HG03039 (cell line): ENCODE data around the gene MPZL2.

Experiments
- ATAC-seq: cut with Tn5 transposase; IDR thresholded peaks from one replicate; pipeline ENCODE4 v1.9.1; 2021; ENCODE audit warnings: mild to moderate bottlenecking, moderate library complexity; ENCODE audit not compliant: unreplicated experiment

MPZL2 gene

DNA sequence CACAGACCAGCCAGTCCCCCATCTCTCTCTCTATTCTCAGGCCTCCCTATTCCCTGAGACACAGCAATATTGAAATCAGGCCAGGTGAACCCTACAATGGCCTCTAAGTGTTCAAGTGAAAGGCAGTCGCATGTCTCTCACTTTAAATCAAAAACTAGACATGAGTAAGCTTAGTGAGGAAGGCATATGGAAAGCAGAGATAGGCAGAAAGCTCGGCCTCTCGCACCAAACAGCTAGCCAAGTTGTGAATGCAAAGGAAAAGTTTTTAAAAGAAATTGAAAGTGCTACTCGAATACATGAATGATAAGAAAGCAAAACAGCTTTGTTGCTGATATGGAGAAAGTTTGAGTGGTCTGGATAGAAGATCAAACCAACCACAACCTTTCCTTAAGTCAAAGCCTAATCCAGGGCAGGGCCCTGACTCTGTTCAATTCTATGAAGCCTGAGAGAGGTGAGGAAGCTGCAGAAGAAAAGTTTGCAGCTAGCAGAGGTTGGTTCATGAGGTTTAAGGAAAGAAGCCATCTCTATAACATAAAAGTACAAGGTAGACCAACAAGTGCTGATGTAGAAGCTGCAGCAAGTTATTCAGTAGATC is 19.8 kb upstream of the MPZL2 start:
- ATAC-seq = no peak

DNA sequence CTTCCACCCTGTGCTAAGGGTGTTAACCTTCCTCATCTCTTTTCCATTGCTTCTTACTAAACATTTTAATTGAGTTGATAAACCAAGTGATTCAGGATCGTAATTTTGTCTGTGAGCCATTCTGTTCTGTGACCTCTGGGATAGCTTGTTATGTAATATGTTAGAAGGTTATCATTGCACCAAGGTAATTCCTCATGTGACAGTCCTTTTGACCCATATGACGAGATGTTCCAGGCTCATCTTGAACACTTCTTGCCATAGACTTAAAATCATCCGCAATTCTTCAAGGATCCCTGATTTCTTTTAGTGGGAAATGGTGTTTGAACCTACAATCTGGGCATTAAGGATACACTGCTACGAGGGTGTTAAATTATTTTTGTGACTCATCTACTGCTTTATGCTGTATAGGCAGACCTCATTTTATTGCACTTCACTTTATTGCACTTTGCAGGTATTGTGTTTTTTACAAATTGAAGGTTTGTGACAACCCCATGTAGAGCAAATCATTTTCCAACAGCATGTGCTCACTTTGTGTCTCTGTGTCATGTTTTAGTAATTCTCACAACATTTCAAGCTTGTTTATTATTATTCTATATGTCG is 19.0 kb upstream of the MPZL2 start:
- no peak for ATAC-seq

DNA sequence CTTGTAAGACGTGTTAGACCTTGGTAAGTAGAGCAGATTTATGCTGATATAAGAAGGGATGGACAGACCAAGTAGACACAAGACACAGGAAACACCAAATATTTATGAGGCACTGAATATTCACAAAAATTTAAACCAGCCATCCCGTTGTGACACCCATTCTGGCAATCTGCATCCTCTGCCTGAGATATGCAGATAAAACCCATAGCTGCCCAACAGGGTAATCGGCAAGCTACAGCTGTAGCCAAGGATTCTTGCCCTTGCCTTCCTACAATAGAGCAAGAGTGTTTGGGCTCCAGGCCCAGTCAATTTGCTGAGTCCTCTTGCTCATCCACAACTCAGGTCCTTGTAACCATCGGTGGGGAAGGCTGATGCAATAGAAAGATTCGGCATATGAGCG is 18.5 kb upstream of the MPZL2 start:
- no peak for ATAC-seq

DNA sequence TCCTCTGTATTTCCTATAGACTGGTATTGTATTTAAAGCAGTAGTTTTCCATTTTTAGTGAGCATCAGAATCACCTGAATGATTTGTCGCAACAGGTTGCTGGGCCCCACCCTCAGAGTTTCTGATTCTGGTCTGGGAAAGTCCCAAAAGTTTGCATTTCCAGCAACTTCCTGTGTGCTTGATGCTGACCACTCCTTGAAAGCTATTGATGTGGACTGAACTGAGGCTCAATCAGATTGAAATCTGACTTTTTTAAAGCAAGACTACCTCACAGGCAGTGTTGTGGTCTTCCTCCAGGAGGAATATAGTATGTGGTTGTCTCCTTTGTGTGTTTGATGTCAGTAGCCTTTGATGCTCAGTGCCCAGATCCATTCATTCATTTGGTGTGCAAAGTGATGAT is 17.2 kb upstream of the MPZL2 start:
- ATAC-seq = no peak

DNA sequence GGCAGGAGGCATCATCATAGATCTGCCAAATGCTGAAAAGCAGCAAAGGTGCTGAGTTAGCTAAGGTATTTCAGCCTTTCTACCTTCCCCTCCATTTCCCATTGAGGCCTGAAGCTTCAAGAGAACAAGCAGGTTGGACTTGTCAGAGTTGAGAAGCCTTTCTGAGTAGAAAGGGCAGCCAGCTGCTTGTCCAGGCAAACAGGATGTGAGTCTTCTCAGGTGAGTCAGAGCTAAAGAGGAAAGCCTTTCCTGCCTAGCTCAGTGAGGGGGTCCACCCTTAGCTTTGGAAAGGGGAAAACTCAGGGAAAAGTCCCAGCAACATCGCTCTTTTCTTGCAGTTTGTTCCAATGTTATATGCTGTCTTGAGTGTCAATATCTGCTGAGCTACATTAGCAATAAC is 13.2 kb upstream of the MPZL2 start:
- ATAC-seq = no peak

DNA sequence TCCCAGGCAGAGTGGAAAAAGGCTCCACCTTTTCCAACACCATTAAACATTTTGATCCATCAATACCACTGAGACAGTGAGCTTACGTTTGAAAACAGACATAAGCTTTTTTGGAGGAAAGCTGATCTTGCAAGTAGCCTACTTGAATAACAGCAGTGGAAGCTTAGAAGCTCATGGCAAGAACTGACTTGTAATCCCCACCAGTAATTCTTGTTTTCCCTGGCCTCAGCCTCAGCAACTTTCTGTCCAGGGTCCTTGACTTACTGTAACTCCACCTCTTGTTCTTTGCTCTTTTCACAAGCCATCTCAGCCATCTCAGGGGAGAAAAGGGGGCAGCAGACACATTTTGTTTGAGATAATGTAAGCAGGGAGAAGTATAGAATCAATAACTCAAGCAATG is 12.3 kb upstream of the MPZL2 start:
- ATAC-seq = no peak

DNA sequence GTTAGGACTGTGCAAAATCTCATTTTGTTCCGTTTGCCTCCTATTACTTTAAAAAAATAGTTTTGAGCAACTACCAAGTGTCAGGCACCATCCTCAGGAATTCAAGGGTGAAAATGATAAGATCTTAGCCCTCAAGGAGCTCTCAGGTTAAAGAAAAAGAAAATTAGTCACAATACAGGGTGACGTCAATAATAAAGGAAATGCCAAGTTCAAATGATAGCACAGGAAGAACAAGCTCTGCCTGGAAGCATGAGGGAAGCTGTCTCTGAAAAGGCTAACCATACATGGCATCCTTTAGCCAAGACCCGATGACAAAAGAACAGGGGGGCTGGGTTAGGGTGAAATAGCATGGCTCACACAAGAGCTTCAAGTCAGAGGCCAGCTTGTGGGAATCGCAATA is 11.1 kb upstream of the MPZL2 start:
- no peak for ATAC-seq

DNA sequence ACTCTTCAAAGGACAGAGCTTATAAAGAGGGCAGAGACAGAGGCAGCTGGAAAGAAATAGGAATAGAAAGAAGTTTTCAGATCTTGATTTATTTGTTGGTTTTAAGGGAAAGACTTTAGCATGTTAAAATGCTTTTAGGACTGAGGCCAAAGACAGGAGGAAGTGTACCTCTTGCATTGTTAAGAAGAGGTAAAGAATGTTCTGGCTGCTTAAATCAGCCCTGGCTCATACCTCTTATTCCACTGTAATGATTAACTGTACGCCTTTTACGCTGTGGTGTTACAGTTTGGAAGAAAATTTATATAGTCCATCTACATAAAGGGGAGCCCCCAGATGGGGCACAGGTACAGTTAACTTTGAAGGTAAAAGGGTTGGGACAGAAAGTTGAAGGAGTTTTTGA is 10.1 kb upstream of the MPZL2 start:
- no peak for ATAC-seq

DNA sequence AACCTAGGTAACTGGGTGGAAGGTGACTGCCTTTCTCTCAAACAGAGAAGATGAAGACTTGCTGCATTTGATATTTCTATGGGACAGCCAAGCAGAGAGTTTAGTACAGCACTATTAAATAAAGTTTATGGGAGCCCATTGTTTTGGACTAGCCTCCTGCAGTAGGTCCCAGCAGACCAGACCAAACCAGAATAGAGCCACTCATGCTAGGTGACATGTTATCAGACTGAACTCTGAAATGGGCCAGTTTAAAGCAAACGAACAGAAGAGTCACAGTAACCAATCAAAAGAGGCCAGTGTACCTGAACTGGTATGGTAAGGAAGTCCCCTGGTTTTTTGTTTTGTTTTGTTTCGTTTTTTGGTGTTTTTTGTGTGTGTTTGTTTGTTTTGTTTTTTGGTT is 7.9 kb upstream of the MPZL2 start:
- no peak for ATAC-seq

DNA sequence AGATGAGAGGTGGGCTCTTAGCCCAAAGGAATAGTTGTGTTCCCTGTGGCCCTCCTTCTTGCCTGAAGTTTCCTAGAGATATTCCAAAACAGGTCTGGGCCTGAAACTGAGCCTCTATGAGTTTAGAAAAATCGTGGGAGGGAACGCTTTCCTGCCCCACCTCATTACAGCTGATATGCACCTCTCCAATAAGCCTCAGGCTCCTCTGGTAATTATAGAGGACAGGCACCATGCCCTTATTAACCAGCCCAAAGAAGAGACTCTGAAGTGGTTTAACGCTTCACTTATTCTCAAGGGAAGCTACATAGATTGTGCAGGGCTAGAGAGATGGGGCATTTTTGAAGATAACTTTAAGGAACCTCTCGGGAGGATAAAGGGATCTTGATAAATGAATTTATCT is 3.4 kb upstream of the MPZL2 start:
- ATAC-seq = no peak

DNA sequence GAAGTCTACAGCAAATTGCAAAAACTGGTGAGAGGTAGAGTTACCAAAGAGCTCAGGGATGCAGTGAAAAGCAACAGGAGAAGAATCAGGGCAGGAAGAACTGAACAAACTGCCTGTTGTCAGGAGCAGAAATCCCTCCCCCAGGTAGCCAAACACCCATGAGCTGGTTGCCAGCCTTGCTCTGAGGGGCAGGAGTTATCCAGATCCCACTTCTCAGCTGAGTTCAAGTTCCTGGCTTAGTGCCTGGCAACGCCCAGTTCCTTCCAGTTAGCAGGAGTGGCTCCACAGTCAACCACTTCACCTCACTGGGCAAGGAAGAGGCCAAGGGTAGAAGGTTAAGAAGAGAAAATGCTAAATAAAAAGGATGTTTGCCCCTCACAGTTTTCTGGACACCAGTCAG is 1.9 kb upstream of the MPZL2 start:
- ATAC-seq = no peak

DNA sequence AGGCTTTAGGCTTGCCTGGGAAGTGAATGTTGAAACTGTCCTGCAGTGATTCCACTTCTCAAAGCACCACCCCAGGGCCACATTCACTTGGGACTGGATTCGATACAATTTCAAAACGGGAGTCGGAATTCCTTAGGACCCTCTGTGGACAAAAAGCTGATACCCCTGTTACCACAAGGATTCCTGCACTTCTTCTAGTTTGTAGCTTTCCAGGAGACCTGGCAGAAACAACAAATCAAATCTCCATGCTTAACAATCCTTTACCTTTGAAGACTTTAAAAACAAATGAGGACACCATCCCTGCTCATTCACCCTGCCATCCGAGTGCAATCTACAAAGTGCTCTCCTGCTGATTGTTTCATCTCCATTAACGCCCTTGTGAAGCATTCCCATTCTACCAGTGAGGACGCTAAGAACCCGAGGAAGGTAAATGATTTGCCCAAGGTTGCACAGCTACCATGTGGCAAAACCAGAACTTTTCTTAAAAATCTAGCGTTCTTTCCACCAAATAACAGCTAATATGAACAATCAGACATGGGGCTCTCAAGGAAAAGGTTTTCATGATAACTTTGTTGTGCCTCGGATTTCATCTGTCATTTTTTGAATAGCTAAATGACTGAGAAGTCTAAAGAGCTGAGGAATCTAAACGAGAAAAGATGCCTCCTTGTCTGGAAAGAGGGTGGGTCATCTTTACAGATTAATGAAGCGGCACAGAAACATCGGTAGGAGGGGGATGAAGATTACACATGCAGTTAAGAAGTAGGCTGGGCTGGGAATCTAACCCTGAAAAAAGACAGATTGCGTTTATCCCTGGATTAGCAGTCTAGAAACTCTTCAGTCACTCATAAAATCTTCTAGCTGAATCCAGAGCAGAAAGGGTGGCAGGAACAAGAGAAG is 720 bp upstream of the MPZL2 start:
- no peak for ATAC-seq

DNA sequence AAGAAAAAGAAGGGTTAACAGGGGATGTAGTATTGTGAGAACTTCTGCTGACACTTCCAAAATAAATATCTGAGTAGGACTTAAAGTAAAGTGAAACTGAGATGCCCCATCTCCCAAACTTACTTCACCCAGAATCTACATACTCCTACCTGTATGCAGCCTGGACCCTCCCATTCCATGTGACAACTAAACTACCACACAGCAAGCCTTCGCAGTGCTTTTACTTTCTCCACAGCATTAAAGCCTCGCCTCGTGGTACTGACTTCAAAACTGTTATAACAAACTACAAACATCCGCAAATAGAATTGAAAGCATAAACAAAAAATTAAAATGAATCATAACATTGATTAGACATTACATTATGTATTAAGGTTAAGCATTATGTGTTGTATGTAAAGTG is 985 bp downstream of the MPZL2 start:
- no peak for ATAC-seq

DNA sequence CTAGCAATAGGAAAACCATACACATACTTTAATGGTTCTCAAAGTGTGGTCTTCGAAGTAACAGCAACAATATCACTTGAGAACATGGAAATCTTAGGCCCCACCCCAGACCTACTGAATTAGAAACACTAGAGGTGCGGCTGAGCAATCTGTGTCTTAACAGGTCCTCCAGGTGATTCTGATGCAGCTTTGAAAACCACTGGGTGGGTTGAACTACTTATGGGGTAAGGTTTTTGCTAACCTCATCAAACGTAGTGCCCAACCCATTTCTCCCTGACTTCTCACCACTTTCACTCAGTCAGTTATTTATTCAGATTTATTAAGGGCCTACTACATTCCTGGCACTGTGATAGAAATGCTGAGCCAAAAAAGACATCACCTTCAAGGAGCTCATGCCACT is 3.7 kb downstream of the MPZL2 start:
- ATAC-seq = no peak

DNA sequence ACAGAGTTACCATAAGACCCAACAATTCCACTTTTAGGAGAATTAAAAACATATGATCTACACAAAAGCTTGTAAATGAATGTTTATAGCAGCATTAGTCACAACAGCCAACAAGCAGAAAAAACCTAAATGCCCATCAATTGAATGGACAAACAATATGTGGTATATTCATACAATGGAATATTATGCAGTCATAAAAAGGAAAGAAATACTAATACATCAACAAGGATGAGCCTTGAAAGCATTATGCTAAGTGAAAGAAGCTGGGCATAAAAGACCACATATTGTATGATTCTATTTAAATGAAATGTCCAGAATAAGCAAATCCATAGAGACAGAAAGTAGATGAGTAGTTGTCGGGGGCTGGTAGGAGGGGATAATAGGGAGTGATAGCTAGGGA is 5.0 kb downstream of the MPZL2 start:
- no peak for ATAC-seq

DNA sequence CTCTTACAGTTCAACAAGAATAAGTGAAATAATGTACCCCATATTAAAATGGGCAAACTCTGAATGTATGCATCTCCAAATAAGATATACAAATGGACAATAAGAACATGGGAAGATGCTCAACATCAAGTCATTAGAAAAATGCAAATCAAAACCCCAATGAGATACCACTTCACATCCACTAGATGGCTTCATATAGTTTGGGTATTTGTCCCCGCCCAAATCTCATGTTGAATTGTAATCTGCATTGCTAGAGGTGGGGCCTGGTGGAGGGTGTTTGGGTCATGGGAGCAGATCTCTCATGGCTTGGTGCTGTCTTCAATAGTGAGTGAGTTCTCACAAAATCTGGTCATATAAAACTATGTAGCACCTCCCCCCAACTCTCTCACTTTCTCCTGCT is 5.7 kb downstream of the MPZL2 start:
- ATAC-seq = no peak

DNA sequence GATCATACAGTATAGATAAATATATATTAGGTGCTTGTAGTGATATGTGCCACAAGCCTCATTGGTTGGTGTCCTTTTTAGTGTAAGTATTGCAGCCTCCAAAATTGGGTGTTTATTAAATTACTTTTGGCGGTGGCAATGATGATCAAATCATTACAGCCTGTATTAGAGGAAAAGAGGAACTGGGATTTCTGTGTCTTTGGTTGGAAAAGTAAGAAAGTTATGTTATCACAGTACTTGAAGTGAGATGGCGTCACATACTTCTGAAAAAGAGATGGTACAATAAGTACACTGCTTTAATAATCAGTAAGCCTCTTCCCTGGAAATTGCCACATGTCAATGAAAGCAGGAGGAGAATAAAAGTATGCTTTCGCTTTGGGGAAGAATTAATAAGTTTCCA is 11.4 kb downstream of the MPZL2 start:
- no peak for ATAC-seq

DNA sequence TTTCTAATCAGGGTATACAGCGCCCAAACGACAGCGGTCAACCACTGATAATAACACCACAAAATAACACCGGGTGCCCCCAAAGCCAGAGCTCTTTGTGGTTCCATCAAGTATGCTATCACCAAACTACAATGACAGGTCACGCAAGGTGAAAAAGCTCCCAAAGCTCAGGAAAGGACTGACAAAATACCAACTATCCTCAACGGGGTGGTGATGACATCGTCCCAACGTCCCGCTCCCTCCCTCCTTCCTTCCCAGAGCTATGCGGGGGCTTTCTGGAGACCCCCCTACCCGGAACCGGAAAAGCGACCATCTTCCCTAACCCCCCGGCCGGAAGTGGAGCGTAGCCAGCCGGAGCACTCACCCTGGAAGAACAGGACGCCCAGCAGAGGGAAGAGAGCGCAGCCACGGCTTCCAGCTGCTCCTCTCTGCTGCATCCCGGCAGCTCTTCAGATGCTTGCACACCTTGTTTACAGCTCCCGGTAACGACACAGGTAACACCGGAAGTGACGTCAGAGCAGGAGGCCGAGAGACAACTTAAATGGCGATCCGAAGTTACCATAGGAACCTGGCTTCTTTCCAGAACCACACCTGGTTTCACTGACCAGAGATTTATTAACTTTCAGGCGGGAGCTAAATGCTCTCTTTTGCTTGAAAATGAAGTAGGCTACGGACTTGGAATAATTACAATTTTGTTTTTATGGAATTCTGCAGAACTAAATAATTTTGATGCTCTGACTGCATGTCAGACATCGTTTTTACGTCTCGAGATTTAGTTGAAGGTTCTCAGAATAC is 12.0 kb downstream of the MPZL2 start, which contains the start of gene MPZL3:
MPZL3 (minus strand) TSS at position 508 of the 795 bp plus-strand sequence; CDS start at position 437, 71 bp downstream.
- ATAC-seq = peak; percentile 59

DNA sequence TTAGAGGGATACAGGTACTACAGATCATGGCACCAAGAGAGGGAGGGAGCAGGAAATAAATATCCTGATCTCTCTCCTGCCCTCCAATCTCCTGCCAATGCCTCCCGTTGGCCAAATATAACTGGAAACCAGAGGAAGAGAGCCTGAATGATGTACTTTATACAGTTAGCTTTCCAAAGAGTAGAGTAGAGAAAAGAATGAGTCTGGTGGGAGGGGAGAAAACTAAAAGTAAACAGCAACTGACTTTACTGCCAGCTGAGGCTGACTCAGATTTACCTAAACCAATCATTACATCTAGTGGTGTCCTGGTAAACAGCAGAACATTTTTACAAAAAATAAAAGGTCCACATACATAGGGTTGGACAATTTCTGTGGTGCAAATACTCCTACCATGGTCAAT is 17.1 kb downstream of the MPZL2 start:
- no peak for ATAC-seq

DNA sequence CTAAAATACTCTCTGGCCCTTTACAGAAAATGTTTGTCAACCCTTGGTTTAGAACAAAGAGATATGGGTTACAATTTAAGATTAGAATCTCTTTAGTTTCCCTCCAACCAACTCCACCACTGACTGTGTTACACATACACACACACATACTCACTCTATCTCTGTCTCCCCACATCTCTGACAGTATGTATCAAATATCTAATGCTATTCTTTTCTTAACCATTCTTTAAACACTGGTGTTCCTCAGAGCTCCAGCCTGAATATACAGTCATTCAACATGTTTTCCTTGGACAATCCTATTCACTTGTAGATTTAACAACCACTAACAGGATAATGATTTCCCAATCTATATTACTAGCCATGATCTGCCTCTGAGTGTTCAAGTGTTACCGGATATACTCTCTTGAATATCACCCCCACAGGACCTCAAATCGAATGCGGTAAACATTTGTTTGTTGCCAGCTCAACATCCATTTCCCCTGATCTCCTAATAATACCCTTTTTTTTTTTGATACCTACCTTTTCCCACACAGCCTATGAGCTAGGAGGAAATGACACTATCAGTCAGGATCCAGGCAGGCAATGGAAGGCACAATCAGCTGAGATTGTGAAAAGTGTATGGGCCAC is 18.0 kb downstream of the MPZL2 start:
- no peak for ATAC-seq
